Effector memory CD8-positive, alpha-beta T cell (primary cell): ENCODE results near the gene PAPSS2.
A peak's percentile ranks its signal among the peaks of the same experiment; 100 is the strongest.
"Not testable (repeated sequence)": the region's sequence is repeated elsewhere in the genome, so short reads cannot be mapped to it uniquely, and the experiment has no call there.

Experiments
- ATAC-seq: fragments of 150-1000 bp; cut with Tn5 transposase; replicated peaks from 2 replicates; pipeline ENCODE4 v1.10.0; 2021; ENCODE audit warnings: mild to moderate bottlenecking, moderate library complexity
- DNase-seq, 3 experiments: peaks; one replicate each; pipeline ENCODE4 v3.0.0; 2021
- H3K27ac Mint-ChIP-seq, 2 donors: one replicate each; pipeline ENCODE4 v1.8.0; 2022; ENCODE audit warnings: mild to moderate bottlenecking in 2 of 2, mixed read lengths in 2 of 2, moderate library complexity in 2 of 2
- H3K27me3 Mint-ChIP-seq, 2 donors: one replicate each; pipeline ENCODE4 v1.8.0; 2022; ENCODE audit warnings: mixed read lengths in 2 of 2
- H3K36me3 Mint-ChIP-seq: one replicate; pipeline ENCODE4 v1.8.0; 2022; ENCODE audit warnings: mild to moderate bottlenecking, moderate library complexity, mixed read lengths; ENCODE audit not compliant: insufficient read depth
- H3K4me1 Mint-ChIP-seq, 2 donors: one replicate each; pipeline ENCODE4 v1.8.0; 2022; ENCODE audit warnings: low read depth in 2 of 2, mixed read lengths in 2 of 2
- H3K4me3 Mint-ChIP-seq, 2 donors: one replicate each; pipeline ENCODE4 v1.8.0; 2022; ENCODE audit warnings: mild to moderate bottlenecking in 2 of 2, mixed read lengths in 2 of 2, moderate library complexity in 2 of 2
- H3K9me3 Mint-ChIP-seq, 2 donors: one replicate each; pipeline ENCODE4 v1.8.0; 2022; ENCODE audit warnings: mixed read lengths in 2 of 2

PAPSS2 gene

GRCh38 chr10:87712913-87713616 lies 53.4 kb downstream of the PAPSS2 start:
- ATAC-seq = no peak
- no peak for DNase-seq
- peaks cover 22 to 50% of the 10 kb centered on the region in 2 donors for H3K27me3 Mint-ChIP-seq

GRCh38 chr10:87713707-87714106 lies 54.0 kb downstream of the PAPSS2 start:
- DNase-seq (no peak), ATAC-seq (no peak)
- Mint-ChIP-seq H3K4me3 (no peak overlapping the region), H3K9me3 (no peaks in the 10 kb centered on the region), H3K4me1 (no peaks in the 10 kb centered on the region), H3K27me3 (peaks cover 26 to 57% of the 10 kb centered on the region in 2 donors), H3K36me3 (no peaks in the 10 kb centered on the region), H3K27ac (no peak overlapping the region)

More at GRCh38 chr10:87712913-87713616, 53.4 kb downstream of the PAPSS2 start:
- H3K27ac Mint-ChIP-seq = no peak overlapping the region
- no peaks in the 10 kb centered on the region for H3K36me3 Mint-ChIP-seq
- H3K4me3 Mint-ChIP-seq = no peak overlapping the region
- H3K4me1 Mint-ChIP-seq = no peaks in the 10 kb centered on the region
- H3K9me3 Mint-ChIP-seq = no peaks in the 10 kb centered on the region

GRCh38 chr10:87715552-87716347 lies 56.1 kb downstream of the PAPSS2 start:
- peaks cover 17 to 43% of the 10 kb centered on the region in 2 donors for H3K27me3 Mint-ChIP-seq
- no peaks in the 10 kb centered on the region for H3K36me3 Mint-ChIP-seq
- ATAC-seq (no peak), DNase-seq (no peak)
- no peaks in the 10 kb centered on the region for H3K4me1 Mint-ChIP-seq
- H3K4me3 Mint-ChIP-seq = no peak overlapping the region
- no peak overlapping the region for H3K27ac Mint-ChIP-seq
- H3K9me3 Mint-ChIP-seq = no peaks in the 10 kb centered on the region

- Mint-ChIP-seq H3K9me3 (no peaks in the 10 kb centered on the region), H3K4me3 (no peak overlapping the region), H3K27me3 (peaks cover 17 to 42% of the 10 kb centered on the region in 2 donors), H3K36me3 (no peaks in the 10 kb centered on the region), H3K4me1 (no peaks in the 10 kb centered on the region), H3K27ac (no peak overlapping the region)
- ATAC-seq (no peak), DNase-seq (no peak)
Observed at GRCh38 chr10:87716348-87716670, 56.6 kb downstream of the PAPSS2 start.

GRCh38 chr10:87720665-87721064 lies 61.0 kb downstream of the PAPSS2 start:
- Mint-ChIP-seq H3K27me3 (peaks cover 14 to 30% of the 10 kb centered on the region in 2 donors), H3K36me3 (no peaks in the 10 kb centered on the region)

DNA sequence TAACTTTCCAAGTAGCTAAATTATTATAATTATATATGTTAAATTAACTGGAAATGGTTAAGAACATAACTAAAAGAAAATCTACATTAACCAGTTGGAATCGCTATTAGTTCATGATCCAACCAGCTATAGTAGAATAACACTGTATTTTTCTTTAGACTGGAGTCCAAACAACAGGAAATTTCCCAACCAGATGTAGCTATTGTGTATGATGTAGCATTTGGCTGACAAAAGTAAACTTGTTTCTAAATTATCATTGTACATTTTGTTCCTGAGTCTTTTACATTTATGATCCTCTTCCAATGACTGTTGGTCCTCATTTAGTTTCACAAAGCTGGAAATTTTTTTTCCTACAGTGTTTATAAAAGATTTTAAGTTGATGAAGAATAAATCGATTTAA lies 62.1 kb downstream of the PAPSS2 start:
- Mint-ChIP-seq H3K27me3 (peaks cover 15 to 28% of the 10 kb centered on the region in 2 donors), H3K36me3 (no peaks in the 10 kb centered on the region), H3K4me3 (no peak overlapping the region), H3K9me3 (no peaks in the 10 kb centered on the region), H3K4me1 (no peaks in the 10 kb centered on the region), H3K27ac (no peak overlapping the region)
- ATAC-seq (no peak), DNase-seq (no peak)

More at GRCh38 chr10:87720665-87721064, 61.0 kb downstream of the PAPSS2 start:
- ATAC-seq (no peak), DNase-seq (no peak)
- Mint-ChIP-seq H3K4me3 (no peak overlapping the region), H3K9me3 (no peaks in the 10 kb centered on the region), H3K27ac (no peak overlapping the region), H3K4me1 (no peaks in the 10 kb centered on the region)

DNA sequence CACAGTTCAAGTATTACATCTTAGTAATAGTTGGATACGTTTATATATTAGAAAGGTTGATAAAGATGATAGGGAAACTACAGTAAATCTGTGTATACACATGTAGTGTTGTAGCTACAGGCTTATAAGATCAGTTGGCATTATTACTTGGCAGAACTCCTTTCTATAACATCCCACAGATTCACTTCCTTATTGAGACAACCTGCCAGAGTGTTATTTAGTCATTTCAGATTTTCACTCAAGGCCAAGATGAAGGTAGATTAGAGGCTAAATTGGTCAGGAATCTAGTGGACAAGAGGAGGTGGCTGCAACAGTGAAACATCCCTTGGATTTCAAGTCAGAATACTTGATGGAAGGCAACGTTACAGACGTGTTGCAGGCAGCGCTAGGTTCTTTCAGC lies 63.0 kb downstream of the PAPSS2 start:
- no peaks in the 10 kb centered on the region for H3K4me1 Mint-ChIP-seq
- ATAC-seq (no peak), DNase-seq (no peak)
- no peak overlapping the region for H3K4me3 Mint-ChIP-seq
- H3K27ac Mint-ChIP-seq = no peak overlapping the region
- no peaks in the 10 kb centered on the region for H3K36me3 Mint-ChIP-seq
- H3K27me3 Mint-ChIP-seq = peaks cover 19 to 21% of the 10 kb centered on the region in 2 donors
- no peaks in the 10 kb centered on the region for H3K9me3 Mint-ChIP-seq

DNA sequence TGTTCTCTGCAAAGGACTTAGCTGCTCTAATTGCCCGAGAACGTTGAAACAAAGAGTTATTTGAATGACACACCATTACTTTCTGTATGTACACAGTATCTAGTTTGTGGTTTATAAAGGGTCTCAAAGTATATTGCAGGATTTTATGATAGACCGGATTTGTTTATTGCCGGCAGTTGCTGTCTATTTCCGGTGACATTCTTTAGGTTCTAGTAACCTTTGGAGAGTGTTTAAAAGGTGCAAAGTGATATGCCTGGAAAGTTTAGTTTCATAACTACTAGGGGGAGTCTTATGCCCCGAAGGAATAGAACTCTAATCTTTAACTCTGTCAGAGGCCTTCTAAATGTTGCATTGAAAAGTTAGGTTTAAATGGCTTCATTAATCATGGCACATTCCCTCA lies 63.8 kb downstream of the PAPSS2 start:
- Mint-ChIP-seq H3K27ac (no peak overlapping the region), H3K9me3 (no peaks in the 10 kb centered on the region), H3K4me3 (no peak overlapping the region), H3K4me1 (no peaks in the 10 kb centered on the region), H3K36me3 (no peaks in the 10 kb centered on the region), H3K27me3 (peaks cover 12 to 13% of the 10 kb centered on the region in 2 donors)
- ATAC-seq (no peak), DNase-seq (no peak)

GRCh38 chr10:87724789-87725188 lies 65.1 kb downstream of the PAPSS2 start:
- H3K27ac Mint-ChIP-seq = no peak overlapping the region
- ATAC-seq (no peak), DNase-seq (no peak)
- H3K9me3 Mint-ChIP-seq = no peaks in the 10 kb centered on the region
- H3K4me3 Mint-ChIP-seq = no peak overlapping the region
- no peaks in the 10 kb centered on the region for H3K4me1 Mint-ChIP-seq
- peaks cover 8 to 13% of the 10 kb centered on the region in 2 donors for H3K27me3 Mint-ChIP-seq
- no peaks in the 10 kb centered on the region for H3K36me3 Mint-ChIP-seq

- H3K4me1 Mint-ChIP-seq = no peaks in the 10 kb centered on the region
- H3K9me3 Mint-ChIP-seq = no peaks in the 10 kb centered on the region
- no peak overlapping the region for H3K4me3 Mint-ChIP-seq
- no peaks in the 10 kb centered on the region for H3K36me3 Mint-ChIP-seq
- no peak overlapping the region for H3K27ac Mint-ChIP-seq
- ATAC-seq (no peak), DNase-seq (no peak)
- peaks cover 10 to 28% of the 10 kb centered on the region in 2 donors for H3K27me3 Mint-ChIP-seq
Observed at GRCh38 chr10:87729940-87730339, 70.3 kb downstream of the PAPSS2 start.

DNA sequence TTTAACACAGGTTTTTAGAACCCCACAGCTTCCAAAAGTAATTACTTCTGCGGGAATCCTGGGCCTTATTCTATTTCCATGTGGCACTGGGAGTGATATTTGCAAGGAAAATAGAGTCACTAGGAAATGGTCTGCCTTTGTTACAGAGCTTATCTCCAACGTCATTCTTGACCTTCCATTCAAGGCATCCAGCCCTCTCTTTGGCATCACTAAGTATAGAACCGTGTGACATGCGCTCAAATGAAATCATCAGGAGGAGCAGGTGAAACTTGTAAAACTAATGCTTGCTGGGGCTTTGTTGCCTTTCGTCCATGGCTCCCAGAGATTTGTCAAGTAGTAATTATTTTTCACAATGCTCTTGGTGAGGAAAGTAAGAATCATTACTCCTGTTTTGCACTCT lies 73.4 kb downstream of the PAPSS2 start:
- Mint-ChIP-seq H3K9me3 (no peaks in the 10 kb centered on the region), H3K4me3 (no peak overlapping the region), H3K36me3 (no peaks in the 10 kb centered on the region), H3K27ac (no peak overlapping the region), H3K27me3 (peaks cover 34% of the 10 kb centered on the region in 2 donors), H3K4me1 (no peaks in the 10 kb centered on the region)
- DNase-seq = no peak
- ATAC-seq = no peak

DNA sequence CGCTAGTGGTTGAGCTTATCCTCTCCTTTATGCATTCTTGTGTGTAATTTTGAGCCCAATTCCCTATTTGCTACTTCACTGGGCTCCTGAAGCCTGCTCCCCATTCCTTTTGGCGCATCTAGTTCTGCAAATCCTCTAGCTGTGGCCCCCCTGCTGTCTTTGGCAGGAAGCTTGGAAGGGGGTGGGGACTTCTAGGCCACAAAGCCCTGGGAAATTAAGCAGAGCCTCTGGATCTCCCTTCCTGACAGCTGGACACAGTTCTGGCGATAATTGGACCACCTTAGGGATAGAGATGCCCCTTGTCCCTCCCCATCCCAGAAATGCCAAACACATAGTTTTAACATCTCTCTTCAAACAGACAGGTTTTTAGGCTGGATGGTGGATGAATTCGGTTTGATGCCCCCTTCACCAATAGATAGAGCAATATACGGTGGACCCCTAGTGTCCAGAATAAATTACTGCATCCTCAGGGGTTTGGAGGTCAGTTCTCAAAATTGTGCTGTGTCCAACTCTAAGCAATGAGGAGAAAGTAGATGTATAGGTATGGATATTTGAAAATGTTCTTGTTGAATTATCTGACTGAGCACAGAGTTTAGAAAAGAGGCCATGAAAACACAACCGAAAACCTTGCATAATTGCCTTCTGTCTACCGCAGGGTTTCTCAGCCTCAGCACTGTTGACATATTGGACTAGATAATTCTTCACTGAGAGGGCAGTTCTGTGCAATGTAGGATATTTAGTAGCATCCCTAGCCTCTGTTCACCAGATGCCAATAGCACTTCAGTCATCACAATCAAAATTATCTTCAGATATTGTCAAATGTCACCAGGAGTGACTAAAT lies 75.5 kb downstream of the PAPSS2 start:
- Mint-ChIP-seq H3K27me3 (peaks cover 41 to 45% of the 10 kb centered on the region in 2 donors), H3K4me3 (no peak overlapping the region), H3K4me1 (no peaks in the 10 kb centered on the region), H3K27ac (no peak overlapping the region), H3K36me3 (no peaks in the 10 kb centered on the region), H3K9me3 (no peaks in the 10 kb centered on the region)
- no peak for DNase-seq
- ATAC-seq = peak; percentile 33

GRCh38 chr10:87738253-87738652 lies 78.6 kb downstream of the PAPSS2 start:
- not testable (repeated sequence) for H3K4me1 Mint-ChIP-seq, H3K9me3 Mint-ChIP-seq, H3K4me3 Mint-ChIP-seq, ATAC-seq, H3K36me3 Mint-ChIP-seq, H3K27ac Mint-ChIP-seq, DNase-seq
- peaks cover 41 to 45% of the 10 kb centered on the region in 2 donors for H3K27me3 Mint-ChIP-seq
